Glutamatergic neuron (in vitro differentiated cells): ENCODE measurements around the gene GALNT13. TPM values are rescaled to one million over a fixed set of nuclear protein-coding genes. Genes with fewer than 3 reads are reported as not detected.

Source experiments
- DNase-seq: peaks from one replicate; pipeline ENCODE4 v3.0.0; 2022
- H3K27ac Mint-ChIP-seq: one replicate; pipeline ENCODE4 v1.8.0; 2020; ENCODE audit warnings: mild to moderate bottlenecking, mixed read lengths, inconsistent platforms; ENCODE audit not compliant: unreplicated experiment
- H3K27me3 Mint-ChIP-seq: one replicate; pipeline ENCODE4 v1.8.0; 2020; ENCODE audit warnings: mild to moderate bottlenecking, moderate library complexity, mixed read lengths, inconsistent platforms; ENCODE audit not compliant: unreplicated experiment
- H3K36me3 Mint-ChIP-seq: one replicate; pipeline ENCODE4 v1.8.0; 2020; ENCODE audit warnings: mild to moderate bottlenecking, mixed read lengths, inconsistent platforms; ENCODE audit not compliant: unreplicated experiment
- H3K4me1 Mint-ChIP-seq: one replicate; pipeline ENCODE4 v1.8.0; 2020; ENCODE audit warnings: mild to moderate bottlenecking, low read depth, mixed read lengths, inconsistent platforms; ENCODE audit not compliant: unreplicated experiment
- H3K4me3 Mint-ChIP-seq: one replicate; pipeline ENCODE4 v1.8.0; 2020; ENCODE audit warnings: mild to moderate bottlenecking, mixed read lengths, inconsistent platforms; ENCODE audit not compliant: unreplicated experiment
- H3K9me3 Mint-ChIP-seq: one replicate; pipeline ENCODE4 v1.8.0; 2020; ENCODE audit warnings: mild to moderate bottlenecking, moderate library complexity, mixed read lengths, inconsistent platforms; ENCODE audit not compliant: unreplicated experiment
- CTCF ChIP-seq: fragments of 200-600 bp; sonication (generic); IDR thresholded peaks from one replicate; pipeline ENCODE4 v1.5.0; 2021; ENCODE audit not compliant: partially characterized antibody, unreplicated experiment
- total RNA-seq: library from RNA; stranded (reverse); fragmentation: NEBNext Ultra II Directional; extraction: Animal tissue kit (Norgen Biotek cat#: 25700); gene quantifications from one replicate; pipeline ENCODE4 v1.2.1, GENCODE V29; 2021; ENCODE audit not compliant: unreplicated experiment

The GALNT13 gene
- total RNA-seq, 1 donor from 2014 or later, result 5.5 TPM

GRCh38 chr2:154439156-154439555 is 567.4 kb downstream of the GALNT13 start:
- Mint-ChIP-seq H3K27me3 (no peaks in the 10 kb centered on the region), H3K4me3 (no peak overlapping the region), H3K27ac (no peak overlapping the region), H3K4me1 (no peaks in the 10 kb centered on the region), H3K36me3 (no peaks in the 10 kb centered on the region), H3K9me3 (no peaks in the 10 kb centered on the region)
- TF ChIP-seq CTCF, result no peak
- DNase-seq, result no peak

GRCh38 chr2:154443919-154444318 is 572.2 kb downstream of the GALNT13 start:
- Mint-ChIP-seq H3K4me3 (no peak overlapping the region), H3K36me3 (no peaks in the 10 kb centered on the region), H3K9me3 (no peaks in the 10 kb centered on the region), H3K27ac (no peak overlapping the region), H3K4me1 (peaks cover 2% of the 10 kb centered on the region), H3K27me3 (no peaks in the 10 kb centered on the region)
- no peak for TF ChIP-seq CTCF
- no peak for DNase-seq

- no peak for DNase-seq
- Mint-ChIP-seq H3K36me3 (no peaks in the 10 kb centered on the region), H3K4me3 (no peak overlapping the region), H3K4me1 (peaks cover 2% of the 10 kb centered on the region), H3K9me3 (no peaks in the 10 kb centered on the region), H3K27ac (no peak overlapping the region), H3K27me3 (no peaks in the 10 kb centered on the region)
- no peak for TF ChIP-seq CTCF
Observed at GRCh38 chr2:154446324-154446723, 574.6 kb downstream of the GALNT13 start.

- DNase-seq, result no peak
- H3K4me1 Mint-ChIP-seq, result peaks cover 4% of the 10 kb centered on the region
- no peaks in the 10 kb centered on the region for H3K36me3 Mint-ChIP-seq
- TF ChIP-seq CTCF, result no peak
- no peak overlapping the region for H3K27ac Mint-ChIP-seq
- no peaks in the 10 kb centered on the region for H3K27me3 Mint-ChIP-seq
- no peaks in the 10 kb centered on the region for H3K9me3 Mint-ChIP-seq
- no peak overlapping the region for H3K4me3 Mint-ChIP-seq
Observed at GRCh38 chr2:154447727-154448418, 576.2 kb downstream of the GALNT13 start.

- no peak overlapping the region for H3K4me3 Mint-ChIP-seq
- no peak for TF ChIP-seq CTCF
- no peaks in the 10 kb centered on the region for H3K36me3 Mint-ChIP-seq
- H3K27me3 Mint-ChIP-seq, result no peaks in the 10 kb centered on the region
- H3K4me1 Mint-ChIP-seq, result peaks cover 4% of the 10 kb centered on the region
- no peak overlapping the region for H3K27ac Mint-ChIP-seq
- no peak for DNase-seq
- H3K9me3 Mint-ChIP-seq, result no peaks in the 10 kb centered on the region
Observed at GRCh38 chr2:154449951-154450658, 578.4 kb downstream of the GALNT13 start.
